SU-DHL-6 (cell line): Measurements from ENCODE around the gene SLC51B.
A peak's percentile ranks its signal among the peaks of the same experiment; 100 is the strongest.

Experiments used
- H2AFZ ChIP-seq: fragments of 200-600 bp; sonication (generic); 2 replicates; pipeline ENCODE4 v1.6.1; 2014; ENCODE audit warnings: low read depth, mild to moderate bottlenecking, moderate library complexity, mixed read lengths, antibody characterized with exemption, low read length; ENCODE audit not compliant: severe bottlenecking
- H3F3A ChIP-seq: fragments of 200-600 bp; shearing (Covaris generic); 2 replicates; pipeline ENCODE4 v1.6.0; 2016; ENCODE audit warnings: antibody characterized with exemption, mild to moderate bottlenecking; ENCODE audit not compliant: insufficient read depth
- H3K27ac ChIP-seq: fragments of 200-600 bp; sonication (generic); 2 replicates; pipeline ENCODE4 v1.5.1; 2016; ENCODE audit warnings: low read depth, mild to moderate bottlenecking, low read length, moderate library complexity, mixed read lengths
- H3K27me3 ChIP-seq: fragments of 200-600 bp; sonication (generic), shearing (Covaris generic); 2 replicates; pipeline ENCODE4 v1.6.0; 2014; ENCODE audit warnings: mild to moderate bottlenecking, low read length
- H3K36me3 ChIP-seq: fragments of 200-600 bp; sonication (generic); 2 replicates; pipeline ENCODE4 v1.6.1; 2014; ENCODE audit warnings: mild to moderate bottlenecking, low read length, mixed read lengths
- H3K4me2 ChIP-seq: fragments of 300-600, 200-600 bp; shearing (Covaris generic), sonication (generic); 2 replicates; pipeline ENCODE4 v1.6.0; 2014; ENCODE audit warnings: low read length, low read depth, mild to moderate bottlenecking; ENCODE audit not compliant: poor library complexity, severe bottlenecking
- H3K4me3 ChIP-seq: fragments of 200-600 bp; sonication (generic); 2 replicates; pipeline ENCODE4 v1.5.1; 2014; ENCODE audit warnings: antibody characterized with exemption, low read length, mild to moderate bottlenecking, mixed read lengths; ENCODE audit not compliant: insufficient read depth, poor library complexity, severe bottlenecking
- H3K79me2 ChIP-seq: fragments of 200-600 bp; sonication (generic); 2 replicates; pipeline ENCODE4 v1.6.1; 2014; ENCODE audit warnings: mild to moderate bottlenecking, low read length, moderate library complexity; ENCODE audit not compliant: insufficient read depth
- H3K9ac ChIP-seq: fragments of 200-600 bp; sonication (generic); 2 replicates; pipeline ENCODE4 v1.7.0; 2014; ENCODE audit warnings: mild to moderate bottlenecking, low read length
- H3K9me2 ChIP-seq: fragments of 200-600 bp; sonication (generic); replicated peaks from 2 replicates; pipeline ENCODE4 v1.6.1; 2014; ENCODE audit warnings: low read length; ENCODE audit not compliant: insufficient read depth
- H3K9me3 ChIP-seq: fragments of 200-600 bp; sonication (generic); 2 replicates; pipeline ENCODE4 v1.6.1; 2014; ENCODE audit warnings: low read length, mixed read lengths; ENCODE audit not compliant: insufficient read depth
- H4K20me1 ChIP-seq: fragments of 200-600 bp; sonication (generic); 2 replicates; pipeline ENCODE4 v1.6.1; 2014; ENCODE audit warnings: low read depth, mild to moderate bottlenecking, antibody characterized with exemption, low read length, moderate library complexity, mixed read lengths
- CTCF ChIP-seq: fragments of 200-600 bp; sonication (generic); IDR thresholded peaks from one replicate; pipeline ENCODE4 v1.5.1; 2017; ENCODE audit warnings: antibody characterized with exemption, mild to moderate bottlenecking, low read length, moderate library complexity; ENCODE audit not compliant: insufficient read depth, poor library complexity, severe bottlenecking
- EZH2phosphoT487 ChIP-seq: fragments of 200-600 bp; sonication (generic), shearing (Covaris generic); conservative IDR thresholded peaks from 2 replicates; pipeline ENCODE4 v1.6.1; 2018; ENCODE audit warnings: mild to moderate bottlenecking, antibody characterized with exemption, low read length, moderate library complexity, mixed read lengths

The SLC51B gene

GRCh38 chr15:65027593-65027992 lies 17.6 kb upstream of the SLC51B start:
- peaks cover 3% of the 10 kb centered on the region; the same call in 1 of the 2 replicates for H3F3A ChIP-seq
- 0 out of 2 replicates have a peak overlapping the region, but pooled peaks have one; percentile 77 for H3K9ac ChIP-seq
- TF ChIP-seq EZH2phosphoT487: no peak
- no peaks in the 10 kb centered on the region for H3K36me3 ChIP-seq
- no peak overlapping the region for H3K27ac ChIP-seq
- H3K27me3 ChIP-seq: no peaks in the 10 kb centered on the region
- peak overlapping the region; percentile 98 for H3K4me2 ChIP-seq
- peaks cover 18% of the 10 kb centered on the region for H3K79me2 ChIP-seq
- no peaks in the 10 kb centered on the region for H3K9me3 ChIP-seq
- no peak overlapping the region for H2AFZ ChIP-seq
- no peaks in the 10 kb centered on the region for H3K9me2 ChIP-seq
- H4K20me1 ChIP-seq: no peaks in the 10 kb centered on the region
- H3K4me3 ChIP-seq: no peak overlapping the region

- Histone ChIP-seq H3K27ac (no peak overlapping the region), H3K27me3 (no peaks in the 10 kb centered on the region), H4K20me1 (no peaks in the 10 kb centered on the region), H3F3A (peaks cover 3% of the 10 kb centered on the region; the same call in 1 of the 2 replicates), H3K36me3 (no peaks in the 10 kb centered on the region), H3K9me2 (no peaks in the 10 kb centered on the region), H3K9ac (peak overlapping the region; percentile 77), H3K4me3 (peak overlapping the region; percentile 89), H3K4me2 (peak overlapping the region; percentile 98), H3K9me3 (no peaks in the 10 kb centered on the region), H2AFZ (no peak overlapping the region), H3K79me2 (peaks cover 18% of the 10 kb centered on the region)
- no peak for TF ChIP-seq CTCF
- TF ChIP-seq EZH2phosphoT487: no peak
These were observed 16.8 kb upstream of the SLC51B start for GRCh38 chr15:65028338-65028737.

GRCh38 chr15:65028921-65029735 lies 16.1 kb upstream of the SLC51B start, which contains the start of gene MTFMT:
TSS of gene MTFMT (minus strand) at chr15:65029639. CDS start at chr15:65029613, 26 bp downstream.
- Histone ChIP-seq H3K27me3 (no peaks in the 10 kb centered on the region), H3F3A (peaks cover 9% of the 10 kb centered on the region; the same call in 1 of the 2 replicates), H3K36me3 (no peaks in the 10 kb centered on the region), H3K9me3 (no peaks in the 10 kb centered on the region), H3K79me2 (peaks cover 18% of the 10 kb centered on the region), H3K9ac (peak within 1 kb of the TSS; percentile 77), H3K9me2 (no peaks in the 10 kb centered on the region), H3K4me3 (peak within 1 kb of the TSS; percentile 89), H3K27ac (0 out of 2 replicates have a peak within 1 kb of the TSS, but pooled peaks have one; percentile 19), H3K4me2 (peak within 1 kb of the TSS; percentile 98), H4K20me1 (no peaks in the 10 kb centered on the region), H2AFZ (peak within 1 kb of the TSS; percentile 83)
- TF ChIP-seq EZH2phosphoT487: no peak
- TF ChIP-seq CTCF: no peak

- peak overlapping the region; percentile 98 for H3K4me2 ChIP-seq
These were observed 15.4 kb upstream of the SLC51B start for GRCh38 chr15:65029736-65030208.

More at GRCh38 chr15:65029736-65030208, 15.4 kb upstream of the SLC51B start:
- H3K27ac ChIP-seq: no peak overlapping the region
- no peak for TF ChIP-seq CTCF
- no peak for TF ChIP-seq EZH2phosphoT487
- no peaks in the 10 kb centered on the region for H3K9me2 ChIP-seq
- no peak overlapping the region for H2AFZ ChIP-seq
- no peaks in the 10 kb centered on the region for H3K27me3 ChIP-seq
- H3F3A ChIP-seq: peaks cover 9% of the 10 kb centered on the region; the same call in 1 of the 2 replicates
- H3K9me3 ChIP-seq: no peaks in the 10 kb centered on the region
- H3K9ac ChIP-seq: peak overlapping the region; percentile 77; the same call in 1 of the 2 replicates
- H3K4me3 ChIP-seq: no peak overlapping the region
- no peaks in the 10 kb centered on the region for H4K20me1 ChIP-seq
- H3K79me2 ChIP-seq: peaks cover 18% of the 10 kb centered on the region
- H3K36me3 ChIP-seq: no peaks in the 10 kb centered on the region
